H9 (cell line): ENCODE results near the gene SYVN1. TPM values are rescaled to one million over a fixed set of nuclear protein-coding genes. Genes with fewer than 3 reads are reported as not detected.

Experiments
- DNase-seq: peaks from one replicate; pipeline ENCODE4 v3.0.0-alpha.2; 2017
- H2AFZ ChIP-seq: one replicate; pipeline ENCODE4 v1.6.1; 2013; ENCODE audit warnings: mild to moderate bottlenecking, low read length, control low read depth, moderate library complexity
- H2AK5ac ChIP-seq: 2 replicates; pipeline ENCODE4 v1.6.1; 2013; ENCODE audit warnings: low read length, control low read depth, mixed read lengths; ENCODE audit not compliant: insufficient read length
- H2BK120ac ChIP-seq: one replicate; pipeline ENCODE4 v1.6.1; 2013; ENCODE audit warnings: low read depth, mild to moderate bottlenecking, low read length, control low read depth, inconsistent platforms; ENCODE audit not compliant: poor library complexity, severe bottlenecking
- H2BK12ac ChIP-seq: 2 replicates; pipeline ENCODE4 v1.6.1; 2013; ENCODE audit warnings: low read length, control low read depth, mixed read lengths, low read depth; ENCODE audit not compliant: insufficient read length
- H2BK15ac ChIP-seq: 2 replicates; pipeline ENCODE4 v1.6.1; 2013; ENCODE audit warnings: low read depth, low read length, control low read depth
- H2BK20ac ChIP-seq: one replicate; pipeline ENCODE4 v1.6.1; 2013; ENCODE audit warnings: low read depth, mild to moderate bottlenecking, low read length, control low read depth, inconsistent platforms; ENCODE audit not compliant: poor library complexity, severe bottlenecking
- H2BK5ac ChIP-seq: 2 replicates; pipeline ENCODE4 v1.6.1; 2013; ENCODE audit warnings: low read length, control low read depth, mixed read lengths; ENCODE audit not compliant: insufficient read length
- H3K14ac ChIP-seq: 2 replicates; pipeline ENCODE4 v1.6.1; 2013; ENCODE audit warnings: low read length, control low read depth; ENCODE audit not compliant: insufficient read depth
- H3K18ac ChIP-seq: 2 replicates; pipeline ENCODE4 v1.6.1; 2013; ENCODE audit warnings: low read depth, mild to moderate bottlenecking, mixed read lengths, low read length, control low read depth; ENCODE audit not compliant: insufficient read length
- H3K23ac ChIP-seq: 2 replicates; pipeline ENCODE4 v1.6.1; 2013; ENCODE audit warnings: low read length, control low read depth, mixed read lengths, low read depth; ENCODE audit not compliant: insufficient read length
- H3K23me2 ChIP-seq: 2 replicates; pipeline ENCODE4 v1.6.1; 2013; ENCODE audit warnings: low read depth, mild to moderate bottlenecking, mixed read lengths, low read length, control low read depth; ENCODE audit not compliant: insufficient read length, poor library complexity, severe bottlenecking
- H3K27ac ChIP-seq: 2 replicates; pipeline ENCODE4 v1.5.1; 2013; ENCODE audit warnings: low read length, control low read depth, mixed read lengths, low read depth; ENCODE audit not compliant: insufficient read length
- H3K27me3 ChIP-seq: 2 replicates; pipeline ENCODE4 v1.6.1; 2013; ENCODE audit warnings: low read length, control low read depth, inconsistent platforms; ENCODE audit not compliant: insufficient read depth
- H3K4ac ChIP-seq: 2 replicates; pipeline ENCODE4 v1.6.1; 2013; ENCODE audit warnings: low read depth, mild to moderate bottlenecking, control low read depth, inconsistent platforms, low read length, moderate library complexity
- H3K4me1 ChIP-seq: 2 replicates; pipeline ENCODE4 v1.6.1; 2013; ENCODE audit warnings: low read length, control low read depth, inconsistent platforms; ENCODE audit not compliant: insufficient read depth
- H3K4me2 ChIP-seq: 2 replicates; pipeline ENCODE4 v1.6.1; 2013; ENCODE audit warnings: low read length, control low read depth, mixed read lengths; ENCODE audit not compliant: insufficient read length, insufficient read depth
- H3K56ac ChIP-seq: 2 replicates; pipeline ENCODE4 v1.6.1; 2013; ENCODE audit warnings: low read depth, mild to moderate bottlenecking, mixed read lengths, low read length, control low read depth; ENCODE audit not compliant: insufficient read length
- H3K79me1 ChIP-seq: 2 replicates; pipeline ENCODE4 v1.6.1; 2013; ENCODE audit warnings: low read depth, mild to moderate bottlenecking, moderate library complexity, low read length, control low read depth, inconsistent platforms; ENCODE audit not compliant: insufficient read depth, poor library complexity, severe bottlenecking
- H3K79me2 ChIP-seq: 2 replicates; pipeline ENCODE4 v1.6.1; 2013; ENCODE audit warnings: low read length, control low read depth, inconsistent platforms; ENCODE audit not compliant: insufficient read depth
- H3K9ac ChIP-seq: 2 replicates; pipeline ENCODE4 v1.6.1; 2013; ENCODE audit warnings: low read length, control low read depth, mixed read lengths; ENCODE audit not compliant: insufficient read length; ENCODE audit errors: extremely low read depth
- H3K9me3 ChIP-seq: one replicate; pipeline ENCODE4 v1.6.1; 2013; ENCODE audit warnings: low read depth, low read length, inconsistent platforms; ENCODE audit not compliant: control insufficient read depth
- H3T11ph ChIP-seq: one replicate; pipeline ENCODE4 v1.6.1; 2013; ENCODE audit warnings: mild to moderate bottlenecking, low read length, control low read depth, inconsistent platforms
- H4K20me1 ChIP-seq: one replicate; pipeline ENCODE4 v1.6.1; 2013; ENCODE audit not compliant: control insufficient read depth, insufficient read length, insufficient read depth
- H4K5ac ChIP-seq: 2 replicates; pipeline ENCODE4 v1.6.1; 2013; ENCODE audit warnings: low read depth, mild to moderate bottlenecking, mixed read lengths, low read length, control low read depth; ENCODE audit not compliant: insufficient read length
- H4K8ac ChIP-seq: replicated peaks from 2 replicates; pipeline ENCODE4 v1.6.1; 2013; ENCODE audit warnings: low read length, control low read depth, mixed read lengths, low read depth; ENCODE audit not compliant: insufficient read length
- H4K91ac ChIP-seq: 2 replicates; pipeline ENCODE4 v1.6.1; 2013; ENCODE audit warnings: low read depth, mild to moderate bottlenecking, moderate library complexity, mixed read lengths, low read length, control low read depth; ENCODE audit not compliant: insufficient read length
- H3K27ac Mint-ChIP-seq, 3 experiments: 2 replicates in 2 of 3; 3 replicates in 1 of 3; pipeline ENCODE4 v1.8.0; 2020 to 2021; ENCODE audit warnings: mixed read lengths in 3 of 3, mild to moderate bottlenecking in 1 of 3, moderate library complexity in 1 of 3
- H3K27me3 Mint-ChIP-seq: 2 replicates; pipeline ENCODE4 v1.8.0; 2021; ENCODE audit warnings: low read depth, mild to moderate bottlenecking, moderate library complexity, mixed read lengths
- H3K36me3 Mint-ChIP-seq, 3 experiments: 2 replicates in 2 of 3; 3 replicates in 1 of 3; pipeline ENCODE4 v1.8.0; 2020 to 2021; ENCODE audit warnings: low read depth in 3 of 3, mixed read lengths in 3 of 3; ENCODE audit not compliant: insufficient read depth in 1 of 3
- H3K4me1 Mint-ChIP-seq, 2 experiments: 2 replicates each; pipeline ENCODE4 v1.8.0; 2020; ENCODE audit warnings: mixed read lengths in 2 of 2
- H3K4me3 Mint-ChIP-seq, 2 experiments: 2 replicates in 1 of 2; 3 replicates in 1 of 2; pipeline ENCODE4 v1.8.0; 2020 to 2021; ENCODE audit warnings: mild to moderate bottlenecking in 2 of 2, mixed read lengths in 2 of 2, moderate library complexity in 1 of 2
- H3K9me3 Mint-ChIP-seq, 2 experiments: 2 replicates in 1 of 2; 3 replicates in 1 of 2; pipeline ENCODE4 v1.8.0; 2020; ENCODE audit warnings: mild to moderate bottlenecking in 2 of 2, mixed read lengths in 2 of 2, moderate library complexity in 1 of 2
- WGBS: extraction: QIAGEN DNeasy Blood & Tissue Kit; methylation state at CpG from one replicate; pipeline ENCODE4 v1.1.7; 2013; ENCODE audit warnings: missing lambda C conversion rate, low lambda C conversion rate, mixed read lengths; ENCODE audit not compliant: insufficient read length; ENCODE audit errors: extremely low coverage; 5-methylcytosine and 5-hydroxymethylcytosine counted together
- total RNA-seq: library from RNA; stranded (reverse); gene quantifications from 2 replicates; pipeline ENCODE4 v1.2.1, GENCODE V29; 2021
- TF ChIP-seq, protein P1 (sequence below): fragments of 200-600 bp; sonication (generic); conservative IDR thresholded peaks from 3 replicates; pipeline ENCODE4 v1.8.0; 2021; ENCODE audit warnings: antibody characterized with exemption, mild to moderate bottlenecking

SYVN1 gene
- total RNA-seq, 1 experiment from 2014 or later, result 31.6 TPM

DNA sequence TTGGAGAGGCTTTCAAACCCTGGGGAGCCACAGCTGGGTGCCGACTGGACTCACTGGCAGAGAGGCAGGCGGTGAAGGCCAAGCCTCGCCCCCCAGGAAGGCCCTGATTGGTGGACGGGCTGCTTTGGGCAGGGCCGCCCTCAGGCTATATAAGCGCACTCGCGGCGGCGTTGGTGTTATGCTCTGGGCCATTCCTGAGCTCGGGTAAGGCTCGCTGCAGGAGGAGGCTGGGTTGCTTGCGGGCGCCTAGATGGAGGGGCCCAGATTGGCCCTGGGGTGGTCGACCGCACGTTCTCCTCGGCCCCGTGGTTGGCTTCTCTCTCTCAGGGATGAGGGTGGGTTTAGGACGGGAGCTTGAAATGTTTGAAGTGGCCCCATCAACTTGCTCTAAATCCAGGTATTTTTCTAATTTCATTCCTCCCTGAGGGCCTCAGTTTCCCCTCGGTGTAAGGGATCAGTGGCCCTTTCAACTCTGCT lies 35.8 kb upstream of the SYVN1 start, which contains the start of gene SPDYC:
SPDYC (plus strand) TSS at position 176 of the 477 bp plus-strand sequence. CDS start 1,125 bp downstream, outside the sequence.
- Histone ChIP-seq H2BK120ac (no peak within 1 kb of the TSS), H3K9me3 (no peaks in the 10 kb centered on the region), H2BK5ac (no peak within 1 kb of the TSS), H2BK20ac (no peak within 1 kb of the TSS), H3K9ac (no peak within 1 kb of the TSS), H3K79me1 (no peaks in the 10 kb centered on the region), H4K91ac (no peak within 1 kb of the TSS), H3K23me2 (no peaks in the 10 kb centered on the region), H3T11ph (no peak within 1 kb of the TSS), H2AK5ac (no peak within 1 kb of the TSS), H4K5ac (no peak within 1 kb of the TSS), H2BK15ac (peak within 1 kb of the TSS; percentile 86; the same call in 1 of the 2 replicates), H3K56ac (no peak within 1 kb of the TSS), H2BK12ac (no peak within 1 kb of the TSS), H3K27ac (no peak within 1 kb of the TSS), H3K4ac (no peak within 1 kb of the TSS), H3K23ac (no peak within 1 kb of the TSS), H3K4me1 (no peaks in the 10 kb centered on the region; the same call in 1 of the 2 replicates), H3K27me3 (no peaks in the 10 kb centered on the region), H3K18ac (peak within 1 kb of the TSS; percentile 42), H3K79me2 (no peaks in the 10 kb centered on the region), H2AFZ (no peak within 1 kb of the TSS), H4K20me1 (no peaks in the 10 kb centered on the region), H3K4me2 (no peak within 1 kb of the TSS), H3K14ac (no peak within 1 kb of the TSS), H4K8ac (peak within 1 kb of the TSS; percentile 71)
- H3K36me3 Mint-ChIP-seq, result no peaks in the 10 kb centered on the region; a peak in 1 of 7 replicates
- TF ChIP-seq, protein P1, sequence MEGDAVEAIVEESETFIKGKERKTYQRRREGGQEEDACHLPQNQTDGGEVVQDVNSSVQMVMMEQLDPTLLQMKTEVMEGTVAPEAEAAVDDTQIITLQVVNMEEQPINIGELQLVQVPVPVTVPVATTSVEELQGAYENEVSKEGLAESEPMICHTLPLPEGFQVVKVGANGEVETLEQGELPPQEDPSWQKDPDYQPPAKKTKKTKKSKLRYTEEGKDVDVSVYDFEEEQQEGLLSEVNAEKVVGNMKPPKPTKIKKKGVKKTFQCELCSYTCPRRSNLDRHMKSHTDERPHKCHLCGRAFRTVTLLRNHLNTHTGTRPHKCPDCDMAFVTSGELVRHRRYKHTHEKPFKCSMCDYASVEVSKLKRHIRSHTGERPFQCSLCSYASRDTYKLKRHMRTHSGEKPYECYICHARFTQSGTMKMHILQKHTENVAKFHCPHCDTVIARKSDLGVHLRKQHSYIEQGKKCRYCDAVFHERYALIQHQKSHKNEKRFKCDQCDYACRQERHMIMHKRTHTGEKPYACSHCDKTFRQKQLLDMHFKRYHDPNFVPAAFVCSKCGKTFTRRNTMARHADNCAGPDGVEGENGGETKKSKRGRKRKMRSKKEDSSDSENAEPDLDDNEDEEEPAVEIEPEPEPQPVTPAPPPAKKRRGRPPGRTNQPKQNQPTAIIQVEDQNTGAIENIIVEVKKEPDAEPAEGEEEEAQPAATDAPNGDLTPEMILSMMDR, result no peak
- DNase-seq, result peak; percentile 87
- no CpG with 5 or more reads among the region's 21 CpGs for WGBS
- H3K27ac Mint-ChIP-seq, result peak within 1 kb of the TSS in 2 of 3 experiments; percentile 43 to 83; a peak in 4 of 7 replicates
- no peaks in the 10 kb centered on the region; the same call in 1 of the 2 replicates for H3K27me3 Mint-ChIP-seq
- H3K9me3 Mint-ChIP-seq, result no peaks in the 10 kb centered on the region
- peak within 1 kb of the TSS in 1 of 2 experiments; percentile 35; a peak in 1 of 5 replicates for H3K4me3 Mint-ChIP-seq
- peaks cover 11 to 19% of the 10 kb centered on the region in 2 experiments for H3K4me1 Mint-ChIP-seq
